Panc1 (cell line): ENCODE data around the gene PSME3. TPM values are rescaled to one million over a fixed set of nuclear protein-coding genes. Genes with fewer than 3 reads are reported as not detected.
A peak's percentile ranks its signal among the peaks of the same experiment; 100 is the strongest.

Experiments
- ATAC-seq: fragments of 200-7000 bp; cut with Tn5 transposase; 2 replicates; pipeline ENCODE4 v1.9.1; 2020; ENCODE audit warnings: mild to moderate bottlenecking, moderate library complexity
- BruUV-seq: library from RNA; stranded (reverse); fragments of 400-500 nt; replicated peaks from 2 replicates; lab custom pipeline; 2021; lab: Mats Ljungman, UMichigan
- CTCF ChIA-PET: fragments of 300-600 bp; sonication (Branson Sonifier 250); formaldehyde crosslinking; loops from one replicate; lab custom pipeline; 2022; ENCODE audit warnings: antibody characterized with exemption; lab: Charles Lee
- POLR2A ChIA-PET: fragments of 300-600 bp; sonication (Branson Sonifier 250); formaldehyde crosslinking; loops from one replicate; lab custom pipeline; 2022; ENCODE audit warnings: antibody characterized with exemption; lab: Charles Lee
- DNase-seq: peaks from one replicate; pipeline ENCODE4 v3.0.0-alpha.2; 2010; ENCODE audit warnings: low read depth, low spot score
- H3K27ac ChIP-seq: 2 replicates; pipeline ENCODE4 v1.5.1; 2011; ENCODE audit warnings: mild to moderate bottlenecking, low read length, inconsistent platforms
- H3K27me3 ChIP-seq: fragments of 200-500 bp; sonication (Bioruptor generic); 2 replicates; pipeline ENCODE4 v1.6.0; 2014; ENCODE audit warnings: low read length, inconsistent platforms; ENCODE audit not compliant: control insufficient read depth, insufficient read depth
- H3K36me3 ChIP-seq: fragments of 200-500 bp; sonication (Bioruptor generic); 2 replicates; pipeline ENCODE4 v1.5.1; 2014; ENCODE audit warnings: inconsistent platforms, mild to moderate bottlenecking, low read length, moderate library complexity; ENCODE audit not compliant: control insufficient read depth, insufficient read depth
- H3K4me1 ChIP-seq: 2 replicates; pipeline ENCODE4 v1.5.1; 2011; ENCODE audit warnings: inconsistent platforms, mild to moderate bottlenecking, low read length, moderate library complexity; ENCODE audit not compliant: control insufficient read depth, insufficient read depth
- H3K4me3 ChIP-seq, 2 experiments: 2 replicates each; pipeline ENCODE4 v1.5.1; 2011 to 2012; ENCODE audit warnings: low read depth in 2 of 2, low read length in 2 of 2, mild to moderate bottlenecking in 2 of 2, inconsistent platforms in 1 of 2, moderate library complexity in 1 of 2
- H3K9me3 ChIP-seq: fragments of 200-500 bp; sonication (Bioruptor generic); 2 replicates; pipeline ENCODE4 v1.5.1; 2014; ENCODE audit warnings: low read depth, mild to moderate bottlenecking, inconsistent platforms, low read length, moderate library complexity; ENCODE audit not compliant: control insufficient read depth, insufficient read depth
- CTCF ChIP-seq: fragments of 450-650 bp; IDR thresholded peaks from 2 replicates; pipeline ENCODE4 v1.5.1; 2017; ENCODE audit warnings: mild to moderate bottlenecking
- POLR2AphosphoS5 ChIP-seq: IDR thresholded peaks from 2 replicates; pipeline ENCODE4 v1.6.1; 2012; ENCODE audit warnings: mild to moderate bottlenecking, low read depth, low read length, moderate library complexity
- REST ChIP-seq, 2 experiments: IDR thresholded peaks; 2 replicates each; pipeline ENCODE4 v1.6.1; 2011 to 2012; ENCODE audit warnings: low read depth in 2 of 2, control low read depth in 1 of 2, low read length in 1 of 2, mild to moderate bottlenecking in 1 of 2, moderate library complexity in 1 of 2; ENCODE audit not compliant: insufficient read depth in 1 of 2
- SIN3A ChIP-seq: IDR thresholded peaks from 2 replicates; pipeline ENCODE4 v1.6.1; 2012; ENCODE audit warnings: low read depth, mild to moderate bottlenecking, low read length, moderate library complexity, borderline replicate concordance; ENCODE audit not compliant: insufficient read depth
- TCF7L2 ChIP-seq: IDR thresholded peaks from 2 replicates; pipeline ENCODE4 v1.6.1; 2011; ENCODE audit warnings: mild to moderate bottlenecking, low read depth, low read length, inconsistent platforms
- in situ Hi-C: cut with HindIII; loops from 2 replicates; pipeline ENCODE4 v1.10.0; 2016; ENCODE audit warnings: low sequenced_read_pairs, low pct_unique_long_range_greater_than_20kb
- intact Hi-C: fragments of 100-400 bp; cut with micrococcal nuclease; formaldehyde crosslinking; loops from one replicate; pipeline ENCODE4 v1.10.0; 2022; ENCODE audit not compliant: unreplicated experiment
- microRNA-seq: library from miRNA; unstranded; fragments of <30 nt; microRNA quantifications from one replicate; pipeline ENCODE4 v1.1.0, GENCODE V29; 2020; ENCODE audit not compliant: unreplicated experiment
- total RNA-seq: library from RNA; stranded (reverse); gene quantifications from one replicate; pipeline ENCODE4 v1.2.1, GENCODE V29; 2021; ENCODE audit not compliant: unreplicated experiment

PSME3 gene
- total RNA-seq, 1 experiment from 2014 or later, result 110 TPM

GRCh38 chr17:42891539-42892152 lies 58.4 kb downstream of the PSME3 start:
- intact Hi-C loops (no loop called here), in situ Hi-C loops (no loop called here)
- ATAC-seq (peak; percentile 76), DNase-seq (no peak)
- Histone ChIP-seq H3K27ac (no peak overlapping the region), H3K9me3 (no peaks in the 10 kb centered on the region), H3K4me3 (no peak overlapping the region), H3K27me3 (no peaks in the 10 kb centered on the region), H3K36me3 (no peaks in the 10 kb centered on the region), H3K4me1 (no peaks in the 10 kb centered on the region)
- POLR2A ChIA-PET, result no interaction called here
- no TSS peak for BruUV-seq
- CTCF ChIA-PET, result no interaction called here
- TF ChIP-seq TCF7L2 (no peak), POLR2AphosphoS5 (no peak), CTCF (no peak), SIN3A (no peak), REST (IDR thresholded peaks at IDR 0.05; ENCODE audit: insufficient read depth in 1 of 2, low read depth in 2 of 2, low read length in 1 of 2) (no peak)

- BruUV-seq, result no TSS peak
- H3K27me3 ChIP-seq, result no peaks in the 10 kb centered on the region
- H3K36me3 ChIP-seq, result no peaks in the 10 kb centered on the region
- DNase-seq, result no peak
- in situ Hi-C loops (no loop called here), intact Hi-C loops (no loop called here)
- ChIA-PET POLR2A (no interaction called here), CTCF (no interaction called here)
- H3K4me3 ChIP-seq, result no peak overlapping the region
- no peak for ATAC-seq
- H3K9me3 ChIP-seq, result no peaks in the 10 kb centered on the region
- TF ChIP-seq CTCF, result no peak
- H3K4me1 ChIP-seq, result no peaks in the 10 kb centered on the region
- no peak overlapping the region for H3K27ac ChIP-seq
Measured at GRCh38 chr17:42893359-42893758, 60.2 kb downstream of the PSME3 start.

Small RNA genes within 50 kb of the gene (microRNA-seq; reads per million reads assigned to microRNA genes)
- 0.95 reads per million for gene MIR6781

Other genes with a start within 250 kb of the PSME3 start
- gene RETREG3, start 224.0 kb upstream of the PSME3 start, total RNA-seq, result 42.3 TPM
- gene TUBG1, start 223.7 kb upstream of the PSME3 start, total RNA-seq, result 99.8 TPM
- 25.5 TPM for gene TUBG2, start 174.1 kb upstream of the PSME3 start, total RNA-seq
- 32.2 TPM for gene PLEKHH3, start 156.4 kb upstream of the PSME3 start, total RNA-seq
- gene CCR10, start 151.6 kb upstream of the PSME3 start, total RNA-seq, result 1.9 TPM
- 20.4 TPM for gene CNTNAP1, start 150.9 kb upstream of the PSME3 start, total RNA-seq
- gene EZH1, start 88.4 kb upstream of the PSME3 start, total RNA-seq, result 17.7 TPM
- 1.1 TPM for gene RAMP2, start 72.2 kb upstream of the PSME3 start, total RNA-seq
- gene VPS25, start 59.9 kb upstream of the PSME3 start, total RNA-seq, result 37.7 TPM
- gene WNK4, start 52.8 kb upstream of the PSME3 start, total RNA-seq, result 3.5 TPM
- gene COA3, start 34.7 kb upstream of the PSME3 start, total RNA-seq, result 48.8 TPM
- gene CNTD1, start 34.5 kb upstream of the PSME3 start, total RNA-seq, result 0.13 TPM
- 61.8 TPM for gene BECN1, start 9.1 kb upstream of the PSME3 start, total RNA-seq
- 0.85 TPM for gene AOC2, start 11.2 kb downstream of the PSME3 start, total RNA-seq
- 0.21 TPM for gene AOC3, start 17.8 kb downstream of the PSME3 start, total RNA-seq
- 0.08 TPM for gene G6PC1, start 67.4 kb downstream of the PSME3 start, total RNA-seq
- 23.5 TPM for gene AARSD1, start 131.1 kb downstream of the PSME3 start, total RNA-seq
- gene PTGES3L, start 146.7 kb downstream of the PSME3 start, total RNA-seq, result 0.74 TPM
- 11.2 TPM for gene RUNDC1, start 147.2 kb downstream of the PSME3 start, total RNA-seq
- gene RPL27, start 165.0 kb downstream of the PSME3 start, total RNA-seq, result 513 TPM
- gene IFI35, start 173.4 kb downstream of the PSME3 start, total RNA-seq, result 42.6 TPM
- 169 TPM for gene VAT1, start 189.0 kb downstream of the PSME3 start, total RNA-seq
- gene RND2, start 191.8 kb downstream of the PSME3 start, total RNA-seq, result 0.59 TPM